CD14-positive monocyte (primary cell): ENCODE measurements around the gene KLF14. TPM values are rescaled to one million over a fixed set of nuclear protein-coding genes. Genes with fewer than 3 reads are reported as not detected.
"Not testable (repeated sequence)": the region's sequence is repeated elsewhere in the genome, so short reads cannot be mapped to it uniquely, and the experiment has no call there.

Experiments
- DNase-seq, 3 donors: peaks; one replicate each; pipeline ENCODE4 v3.0.0-alpha.2; 2011 to 2022
- H2AFZ ChIP-seq: 2 replicates; pipeline ENCODE4 v1.6.0; 2012; ENCODE audit warnings: mild to moderate bottlenecking, low read depth, low read length, inconsistent platforms; ENCODE audit not compliant: insufficient read depth, poor library complexity, severe bottlenecking
- H3K27ac ChIP-seq, 2 donors: 1 replicate in 1 of 2; 2 replicates in 1 of 2; pipeline ENCODE4 v1.5.1; 2012 to 2013; ENCODE audit warnings: low read length in 2 of 2, control low read depth in 1 of 2, inconsistent platforms in 1 of 2, low read depth in 1 of 2, mild to moderate bottlenecking in 1 of 2
- H3K27me3 ChIP-seq, 2 donors: one replicate each; pipeline versions ENCODE4 v1.6.0 to v1.6.1; 2011 to 2013; ENCODE audit warnings: low read length in 2 of 2; ENCODE audit not compliant: control insufficient read depth in 2 of 2, insufficient read depth in 2 of 2
- H3K36me3 ChIP-seq, 2 donors: replicated peaks in 1 of 2; 1 replicate in 1 of 2; 2 replicates in 1 of 2; pipeline versions ENCODE4 v1.5.1 to v1.6.1; 2012 to 2013; ENCODE audit warnings: low read length in 2 of 2, control low read depth in 1 of 2, inconsistent platforms in 1 of 2, mild to moderate bottlenecking in 1 of 2; ENCODE audit not compliant: insufficient read depth in 2 of 2, control insufficient read depth in 1 of 2
- H3K4me1 ChIP-seq, 2 donors: 1 replicate in 1 of 2; 2 replicates in 1 of 2; pipeline versions ENCODE4 v1.5.1 to v1.6.1; 2012 to 2013; ENCODE audit warnings: low read length in 2 of 2, control low read depth in 1 of 2, inconsistent platforms in 1 of 2, mild to moderate bottlenecking in 1 of 2, moderate library complexity in 1 of 2; ENCODE audit not compliant: insufficient read depth in 2 of 2, control insufficient read depth in 1 of 2
- H3K4me2 ChIP-seq: replicated peaks from 2 replicates; pipeline ENCODE3; 2012; ENCODE audit warnings: low read length, moderate library complexity, mild to moderate bottlenecking; ENCODE audit not compliant: poor library complexity, severe bottlenecking; ENCODE audit errors: extremely low read depth
- H3K4me3 ChIP-seq, 3 experiments: fragments of 200-600 bp in 1 of 3; sonication (generic) in 1 of 3; replicated peaks in 1 of 3; 1 replicate in 2 of 3; 2 replicates in 1 of 3; pipeline ENCODE4 v1.5.1; 2011 to 2013; ENCODE audit warnings: low read length in 3 of 3, mild to moderate bottlenecking in 3 of 3, control low read depth in 2 of 3, low read depth in 2 of 3, inconsistent platforms in 1 of 3, moderate library complexity in 1 of 3
- H3K79me2 ChIP-seq: 2 replicates; pipeline ENCODE4 v1.6.0; 2012; ENCODE audit warnings: mild to moderate bottlenecking, control low read depth, inconsistent platforms, low read length, moderate library complexity; ENCODE audit not compliant: insufficient read depth
- H3K9ac ChIP-seq: 2 replicates; pipeline ENCODE4 v1.6.0; 2017; ENCODE audit warnings: low read length, mild to moderate bottlenecking; ENCODE audit not compliant: insufficient read depth, poor library complexity, severe bottlenecking
- H3K9me3 ChIP-seq, 2 donors: replicated peaks in 1 of 2; 1 replicate in 1 of 2; 2 replicates in 1 of 2; pipeline versions ENCODE4 v1.5.1 to v1.6.1; 2012 to 2013; ENCODE audit warnings: low read length in 2 of 2, control low read depth in 1 of 2; ENCODE audit not compliant: control insufficient read depth in 1 of 2, insufficient read depth in 1 of 2
- H4K20me1 ChIP-seq: 2 replicates; pipeline ENCODE4 v1.6.0; 2012; ENCODE audit warnings: mild to moderate bottlenecking, low read length, control low read depth, moderate library complexity; ENCODE audit not compliant: insufficient read depth
- H3K27ac Mint-ChIP-seq, 7 donors: one replicate each; pipeline ENCODE4 v1.8.0; 2020; ENCODE audit warnings: mild to moderate bottlenecking in 7 of 7, mixed read lengths in 7 of 7, moderate library complexity in 6 of 7, inconsistent platforms in 2 of 7
- H3K27me3 Mint-ChIP-seq, 3 donors: one replicate each; pipeline ENCODE4 v1.8.0; 2021 to 2022; ENCODE audit warnings: low read depth in 3 of 3, mild to moderate bottlenecking in 3 of 3, mixed read lengths in 3 of 3, moderate library complexity in 3 of 3, inconsistent platforms in 1 of 3
- H3K36me3 Mint-ChIP-seq, 2 donors: one replicate each; pipeline ENCODE4 v1.8.0; 2020; ENCODE audit warnings: mixed read lengths in 2 of 2, inconsistent platforms in 1 of 2, mild to moderate bottlenecking in 1 of 2
- H3K4me1 Mint-ChIP-seq: one replicate; pipeline ENCODE4 v1.8.0; 2020; ENCODE audit warnings: mild to moderate bottlenecking, mixed read lengths
- H3K4me3 Mint-ChIP-seq, 2 donors: one replicate each; pipeline ENCODE4 v1.8.0; 2020; ENCODE audit warnings: mild to moderate bottlenecking in 2 of 2, mixed read lengths in 2 of 2, moderate library complexity in 1 of 2
- H3K9me3 Mint-ChIP-seq, 7 donors: one replicate each; pipeline ENCODE4 v1.8.0; 2020 to 2022; ENCODE audit warnings: mixed read lengths in 7 of 7, mild to moderate bottlenecking in 6 of 7, moderate library complexity in 6 of 7, inconsistent platforms in 2 of 7
- CTCF ChIP-seq: fragments of 200-600 bp; IDR thresholded peaks from one replicate; pipeline ENCODE4 v1.8.0; 2022; ENCODE audit warnings: antibody characterized with exemption, mild to moderate bottlenecking
- WGBS: methylation state at CpG from one replicate; pipeline ENCODE4 v1.1.5; 2013; ENCODE audit warnings: missing lambda C conversion rate; ENCODE audit not compliant: insufficient coverage; 5-methylcytosine and 5-hydroxymethylcytosine counted together
- intact Hi-C, 2 donors: fragments of 100-400 bp; cut with micrococcal nuclease; formaldehyde crosslinking; loops; one replicate each; pipeline versions ENCODE4 v1.15.0 to v1.15.1; 2023
- polyA plus RNA-seq, 3 donors: library from polyadenylated mRNA; depleted of rRNA in 1 of 3; unstranded in 2 of 3; stranded (reverse) in 1 of 3; fragments of 300-500 nt in 2 of 3; fragments of >200 nt in 1 of 3; fragmentation: Illumina TruSeq in 2 of 3; gene quantifications; 1 replicate in 2 of 3; 2 replicates in 1 of 3; pipeline ENCODE4 v1.2.3, GENCODE V29; 2012 to 2021

The KLF14 gene
- polyA plus RNA-seq, 3 donors: 0.09 TPM; not detected in 2

DNA sequence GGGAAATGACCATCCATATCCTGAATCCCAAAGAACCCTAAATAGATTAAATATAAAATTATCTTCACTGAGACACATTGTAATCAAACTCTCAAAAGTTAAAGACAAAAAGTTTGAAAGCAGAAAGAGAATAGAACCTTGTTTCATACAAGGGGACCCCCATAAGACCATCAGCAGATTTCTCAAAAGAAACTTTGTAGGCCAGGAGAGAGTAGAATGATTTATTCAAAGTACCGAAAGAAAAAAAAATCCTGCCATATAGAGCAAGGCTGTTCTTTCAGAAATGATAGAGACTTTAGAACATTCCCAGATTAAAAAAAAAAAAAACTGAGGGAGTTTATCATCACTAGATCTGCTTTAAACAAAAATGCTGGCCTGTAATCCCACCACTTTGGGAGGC lies 34.8 kb upstream of the KLF14 start:
- peaks cover 18 to 32% of the 10 kb centered on the region in 2 donors for H3K9me3 ChIP-seq
- no peak overlapping the region for H3K4me3 ChIP-seq
- H3K4me2 ChIP-seq: no peak overlapping the region
- no peak for TF ChIP-seq CTCF
- Mint-ChIP-seq H3K4me3 (no peak overlapping the region), H3K9me3 (peaks cover 12 to 42% (median 27%) of the 10 kb centered on the region in 7 donors), H3K4me1 (no peaks in the 10 kb centered on the region), H3K36me3 (no peaks in the 10 kb centered on the region), H3K27ac (no peak overlapping the region), H3K27me3 (peaks cover 2 to 9% (median 4%) of the 10 kb centered on the region in 3 donors)
- no peaks in the 10 kb centered on the region for H3K27me3 ChIP-seq
- H3K9ac ChIP-seq: no peak overlapping the region
- H4K20me1 ChIP-seq: no peaks in the 10 kb centered on the region
- H3K36me3 ChIP-seq: no peaks in the 10 kb centered on the region
- no CpG with 5 or more reads among the region's 1 CpG for WGBS
- no peak overlapping the region for H3K27ac ChIP-seq
- H3K4me1 ChIP-seq: no peaks in the 10 kb centered on the region
- intact Hi-C loops: no loop called here
- no peak for DNase-seq
- H2AFZ ChIP-seq: no peak overlapping the region
- H3K79me2 ChIP-seq: no peaks in the 10 kb centered on the region

GRCh38 chr7:130764569-130764968 lies 30.6 kb upstream of the KLF14 start:
- H3K9me3 Mint-ChIP-seq: peaks cover 7 to 23% (median 17%) of the 10 kb centered on the region in 7 donors
- H3K4me1 ChIP-seq, H3K4me3 Mint-ChIP-seq, H3K36me3 ChIP-seq, H3K4me3 ChIP-seq, H3K27ac Mint-ChIP-seq, H2AFZ ChIP-seq, H3K79me2 ChIP-seq, H4K20me1 ChIP-seq, H3K27me3 ChIP-seq, H3K27ac ChIP-seq, H3K4me2 ChIP-seq, H3K9ac ChIP-seq, H3K4me1 Mint-ChIP-seq, intact Hi-C loops, DNase-seq, H3K36me3 Mint-ChIP-seq: not testable (repeated sequence)
- peaks cover 10 to 13% of the 10 kb centered on the region in 2 donors for H3K9me3 ChIP-seq
- WGBS: no CpG with 5 or more reads among the region's 4 CpGs
- H3K27me3 Mint-ChIP-seq: peaks cover 5 to 11% (median 9%) of the 10 kb centered on the region in 3 donors
